K562 (cell line): ENCODE data around the gene RER1. TPM values are rescaled to one million over a fixed set of nuclear protein-coding genes. Genes with fewer than 3 reads are reported as not detected.

ENCODE experiments used
- ATF3 ChIP-seq, 2 experiments: fragments of 450-650 bp in 1 of 2; sonication (generic) in 1 of 2; formaldehyde crosslinking in 1 of 2; IDR thresholded peaks in 1 of 2; conservative IDR thresholded peaks in 1 of 2; 2 replicates each; pipeline versions ENCODE4 v1.6.1 to v1.8.1; 2016 to 2023; ENCODE audit warnings: mild to moderate bottlenecking in 2 of 2, moderate library complexity in 2 of 2, inconsistent platforms in 1 of 2, missing genetic modification reagents in 1 of 2
- ATF6 ChIP-seq: sonication (generic); formaldehyde crosslinking; IDR thresholded peaks from 2 replicates; pipeline ENCODE4 v1.4.0; 2020; ENCODE audit warnings: mild to moderate bottlenecking, missing genetic modification reagents
- FOXA3 ChIP-seq, 2 experiments: fragments of 450-650 bp in 1 of 2; sonication (generic) in 1 of 2; formaldehyde crosslinking; IDR thresholded peaks in 1 of 2; conservative IDR thresholded peaks in 1 of 2; 2 replicates each; pipeline versions ENCODE4 v1.4.0 to v1.8.0; 2020 to 2022; ENCODE audit warnings: mild to moderate bottlenecking in 2 of 2, missing genetic modification reagents in 1 of 2
- HEY1 ChIP-seq: fragments of 250-450 bp; sonication (Bioruptor Pico); IDR thresholded peaks from 2 replicates; pipeline ENCODE4 v1.5.0; 2020; ENCODE audit warnings: mild to moderate bottlenecking, moderate library complexity, borderline replicate concordance
- HNRNPUL1 ChIP-seq: fragments of 200-400 bp; formaldehyde crosslinking; IDR thresholded peaks from 2 replicates; pipeline ENCODE4 v1.6.1; 2017; ENCODE audit warnings: low read length
- NFE2L1 ChIP-seq: fragments of 450-650 bp; IDR thresholded peaks from 2 replicates; pipeline ENCODE4 v1.6.1; 2016; ENCODE audit warnings: missing genetic modification characterization, low read depth, mild to moderate bottlenecking, missing compliant biosample characterization, moderate library complexity, borderline replicate concordance
- RERE ChIP-seq: sonication (generic); formaldehyde crosslinking; IDR thresholded peaks from 2 replicates; pipeline ENCODE4 v1.8.0; 2023; ENCODE audit warnings: missing genetic modification reagents, mild to moderate bottlenecking, borderline replicate concordance
- SIN3A ChIP-seq, 2 experiments: fragments of 150-350 bp in 1 of 2; IDR thresholded peaks; 2 replicates each; pipeline ENCODE4 v1.6.1; 2011 to 2016; ENCODE audit warnings: borderline replicate concordance in 2 of 2, low read depth in 2 of 2, low read length in 2 of 2, mild to moderate bottlenecking in 2 of 2, moderate library complexity in 2 of 2; ENCODE audit not compliant: control insufficient read depth in 1 of 2
- SNRNP70 ChIP-seq: fragments of 200-400 bp; formaldehyde crosslinking; optimal IDR thresholded peaks from 2 replicates; pipeline ENCODE3; 2017; ENCODE audit warnings: low read depth, low read length
- SRF ChIP-seq, 2 experiments: fragments of 250-450, 450-650 bp in 1 of 2; sonication (Bioruptor Pico) in 1 of 2; sonication (generic) in 1 of 2; formaldehyde crosslinking; IDR thresholded peaks; 2 replicates each; pipeline versions ENCODE4 v1.5.0 to v1.5.1; 2020 to 2022; ENCODE audit warnings: mild to moderate bottlenecking in 1 of 2, missing genetic modification reagents in 1 of 2
- STAT5B ChIP-seq: fragments of 250-450 bp; sonication (Bioruptor Pico); IDR thresholded peaks from 2 replicates; pipeline ENCODE4 v1.8.0; 2021; ENCODE audit warnings: mild to moderate bottlenecking, inconsistent platforms
- TRIM25 ChIP-seq: fragments of 450-650 bp; IDR thresholded peaks from 2 replicates; pipeline ENCODE4 v1.7.0; 2016; ENCODE audit warnings: borderline replicate concordance
- U2AF1 ChIP-seq: fragments of 200-400 bp; formaldehyde crosslinking; optimal IDR thresholded peaks from 2 replicates; pipeline ENCODE3; 2017; ENCODE audit warnings: mild to moderate bottlenecking, low read depth, low read length, moderate library complexity
- ZFPM2 ChIP-seq: fragments of 250-450 bp; sonication (Bioruptor Pico); IDR thresholded peaks from 2 replicates; pipeline ENCODE4 v1.5.1; 2022; ENCODE audit warnings: mild to moderate bottlenecking
- ZNF197 ChIP-seq: fragments of 200-800 bp; sonication (Bioruptor generic); IDR thresholded peaks from 2 replicates; pipeline ENCODE4 v1.6.1; 2016; ENCODE audit warnings: low read depth, missing genetic modification characterization, missing compliant biosample characterization
- ZNF589 ChIP-seq: fragments of 200-800 bp; sonication (Bioruptor generic); IDR thresholded peaks from 2 replicates; pipeline ENCODE4 v1.6.1; 2016; ENCODE audit warnings: low read depth, missing genetic modification characterization, missing compliant biosample characterization
- ZNF766 ChIP-seq: fragments of 200-800 bp; sonication (Bioruptor generic); conservative IDR thresholded peaks from 2 replicates; pipeline ENCODE4 v1.6.1; 2016; ENCODE audit warnings: missing genetic modification characterization, missing compliant biosample characterization
- polyA plus RNA-seq, 8 experiments: library from polyadenylated mRNA; depleted of rRNA in 4 of 8; stranded (reverse) in 5 of 8; unstranded in 3 of 8; fragments of >200 nt; fragmentation: Nextera tagmentation in 2 of 8; fragmentation: Illumina TruSeq in 1 of 8; extraction: Ambion mirVana in 2 of 8; extraction: Trizol in 1 of 8; gene quantifications; 2 replicates each; pipeline versions ENCODE4 v1.2.1 to v1.2.3, GENCODE V29; 2011 to 2014; ENCODE audit warnings: inconsistent platforms in 1 of 8, missing spikeins in 1 of 8
- total RNA-seq, 7 experiments: library from RNA; depleted of rRNA in 6 of 7; stranded (reverse); fragments of >200 nt in 6 of 7; fragmentation: Illumina TruSeq in 2 of 7; extraction: Trizol in 2 of 7; gene quantifications; 2 replicates each; pipeline versions ENCODE4 v1.2.1 to v1.2.3, GENCODE V29; 2011 to 2021; ENCODE audit warnings: low replicate concordance in 1 of 7

Gene RER1
- total and polyA plus RNA-seq, 9 of the 15 experiments (the other 6 are each of a cell fraction or from before 2014, with no cell fraction given), result 19.6 to 354 (median 183) TPM

GRCh38 chr1:2412395-2412772, 20.7 kb downstream of the RER1 start, which contains the start of gene PEX10 (continued):
- no peak for TF ChIP-seq ATF3 (IDR thresholded peaks at IDR 0.05)
- TF ChIP-seq ATF3 (CRISPR knock-in tag; conservative IDR thresholded peaks at IDR 0.05), result no peak
- TF ChIP-seq U2AF1, result peak; percentile 51
- no peak for TF ChIP-seq RERE (CRISPR knock-in tag)
- TF ChIP-seq ZFPM2, result no peak
- TF ChIP-seq HNRNPUL1, result no peak
- no peak for TF ChIP-seq HEY1 (CRISPR knock-in tag)
- no peak for TF ChIP-seq SNRNP70
- no peak for TF ChIP-seq TRIM25
- TF ChIP-seq NFE2L1, result no peak
- TF ChIP-seq SIN3A (IDR thresholded peaks at IDR 0.05; ENCODE audit: borderline replicate concordance in 2 of 2, control insufficient read depth in 1 of 2, low read depth in 2 of 2, low read length in 2 of 2), result peak; percentile 99
- TF ChIP-seq ZNF197 (CRISPR knock-in tag), result no peak
- TF ChIP-seq ZNF766, result no peak
- peak; percentile 12; the same call in 1 of the 2 replicates for TF ChIP-seq ZNF589 (CRISPR knock-in tag)
- no peak for TF ChIP-seq STAT5B
- no peak for TF ChIP-seq ATF6 (CRISPR knock-in tag)
- TF ChIP-seq SRF (CRISPR knock-in tag; IDR thresholded peaks at IDR 0.05), result 0 out of 4 replicates have a peak, but pooled peaks of 1 of the 2 experiments have one; percentile 44
- no peak for TF ChIP-seq FOXA3 (CRISPR knock-in tag; conservative IDR thresholded peaks at IDR 0.05 in 1 of 2, IDR thresholded peaks at IDR 0.05 in 1 of 2)
